Measurements from ENCODE around the gene TPH2.

TPH2 gene

DNA sequence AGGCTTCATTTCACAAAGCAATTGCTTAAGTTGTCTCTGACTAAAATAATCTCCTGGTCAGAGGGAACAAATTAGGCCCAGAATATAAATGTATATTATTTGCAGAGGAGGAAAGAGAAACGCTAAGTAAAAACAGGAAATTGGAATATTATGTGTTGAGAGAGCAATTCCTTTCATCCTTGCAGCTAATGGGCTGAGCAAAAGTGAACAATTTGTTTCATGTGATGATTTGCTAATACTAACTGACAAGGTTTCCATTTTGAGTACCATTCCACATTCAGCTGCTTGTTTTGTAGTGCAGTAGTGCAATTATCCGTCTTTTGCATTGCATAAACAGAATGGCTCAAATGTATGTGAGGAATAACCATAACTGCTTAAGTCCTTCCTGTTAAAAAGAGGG, 103.2 kb downstream of the TPH2 start:
- TF ChIP-seq, protein P1, sequence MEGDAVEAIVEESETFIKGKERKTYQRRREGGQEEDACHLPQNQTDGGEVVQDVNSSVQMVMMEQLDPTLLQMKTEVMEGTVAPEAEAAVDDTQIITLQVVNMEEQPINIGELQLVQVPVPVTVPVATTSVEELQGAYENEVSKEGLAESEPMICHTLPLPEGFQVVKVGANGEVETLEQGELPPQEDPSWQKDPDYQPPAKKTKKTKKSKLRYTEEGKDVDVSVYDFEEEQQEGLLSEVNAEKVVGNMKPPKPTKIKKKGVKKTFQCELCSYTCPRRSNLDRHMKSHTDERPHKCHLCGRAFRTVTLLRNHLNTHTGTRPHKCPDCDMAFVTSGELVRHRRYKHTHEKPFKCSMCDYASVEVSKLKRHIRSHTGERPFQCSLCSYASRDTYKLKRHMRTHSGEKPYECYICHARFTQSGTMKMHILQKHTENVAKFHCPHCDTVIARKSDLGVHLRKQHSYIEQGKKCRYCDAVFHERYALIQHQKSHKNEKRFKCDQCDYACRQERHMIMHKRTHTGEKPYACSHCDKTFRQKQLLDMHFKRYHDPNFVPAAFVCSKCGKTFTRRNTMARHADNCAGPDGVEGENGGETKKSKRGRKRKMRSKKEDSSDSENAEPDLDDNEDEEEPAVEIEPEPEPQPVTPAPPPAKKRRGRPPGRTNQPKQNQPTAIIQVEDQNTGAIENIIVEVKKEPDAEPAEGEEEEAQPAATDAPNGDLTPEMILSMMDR (conservative IDR thresholded peaks at IDR 0.05; ENCODE audit: control insufficient read depth, insufficient read depth, low read depth, low read length): no peak

GRCh38 chr12:72053604-72054003, 115.0 kb downstream of the TPH2 start:
- H3K4me3 ChIP-seq (ENCODE audit: control insufficient read depth, low read depth, low read length): no peak overlapping the region
- TF ChIP-seq, protein P1 (conservative IDR thresholded peaks at IDR 0.05; ENCODE audit: control insufficient read depth, insufficient read depth, low read depth, low read length): no peak
- no peak for DNase-seq (ENCODE audit: low read depth)

More for the DNA sequence above, 103.2 kb downstream of the TPH2 start:
- no peak overlapping the region for H3K4me3 ChIP-seq (ENCODE audit: control insufficient read depth, low read depth, low read length)
- DNase-seq (ENCODE audit: low read depth): no peak

- H3K4me3 ChIP-seq (ENCODE audit: control insufficient read depth, low read depth, low read length): no peak overlapping the region
- DNase-seq (ENCODE audit: low read depth): no peak
- TF ChIP-seq, protein P1 (conservative IDR thresholded peaks at IDR 0.05; ENCODE audit: control insufficient read depth, insufficient read depth, low read depth, low read length): no peak
Observed at GRCh38 chr12:72054511-72054910, 115.9 kb downstream of the TPH2 start.

DNA sequence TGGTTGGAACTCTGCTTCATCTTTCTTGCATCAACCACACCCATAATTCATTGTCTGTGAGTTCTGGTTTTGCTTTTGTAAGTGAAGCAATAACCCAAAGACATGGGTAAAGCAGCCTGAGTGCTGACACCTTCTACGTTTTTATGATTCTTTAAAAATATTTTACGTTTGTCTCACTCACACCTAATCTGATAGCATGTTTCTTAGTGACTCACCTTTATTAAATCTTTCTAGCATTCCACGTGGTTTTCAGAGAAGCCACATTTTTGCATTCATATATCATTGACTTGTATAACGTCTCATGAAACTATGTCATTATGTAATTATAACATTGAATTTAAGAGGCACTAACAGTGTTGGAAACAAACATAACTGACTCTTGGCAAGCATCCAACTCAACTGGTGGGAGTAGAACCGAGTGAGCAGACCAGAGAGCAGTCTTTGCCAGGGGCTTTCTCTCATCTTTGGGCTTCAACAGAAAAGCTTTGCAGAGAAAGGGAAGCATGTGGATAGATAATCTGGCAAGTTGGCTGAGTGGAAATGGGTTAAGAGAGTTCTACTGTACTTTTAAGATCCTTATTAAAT, 118.8 kb downstream of the TPH2 start:
- DNase-seq (ENCODE audit: low read depth): no peak
- TF ChIP-seq, protein P1 (conservative IDR thresholded peaks at IDR 0.05; ENCODE audit: control insufficient read depth, insufficient read depth, low read depth, low read length): no peak
- no peak overlapping the region for H3K4me3 ChIP-seq (ENCODE audit: control insufficient read depth, low read depth, low read length)

GRCh38 chr12:72063073-72063472, 124.4 kb downstream of the TPH2 start:
- no peak overlapping the region for H3K4me3 ChIP-seq (ENCODE audit: control insufficient read depth, low read depth, low read length)
- TF ChIP-seq, protein P1 (conservative IDR thresholded peaks at IDR 0.05; ENCODE audit: control insufficient read depth, insufficient read depth, low read depth, low read length): no peak
- no peak for DNase-seq (ENCODE audit: low read depth)

DNA sequence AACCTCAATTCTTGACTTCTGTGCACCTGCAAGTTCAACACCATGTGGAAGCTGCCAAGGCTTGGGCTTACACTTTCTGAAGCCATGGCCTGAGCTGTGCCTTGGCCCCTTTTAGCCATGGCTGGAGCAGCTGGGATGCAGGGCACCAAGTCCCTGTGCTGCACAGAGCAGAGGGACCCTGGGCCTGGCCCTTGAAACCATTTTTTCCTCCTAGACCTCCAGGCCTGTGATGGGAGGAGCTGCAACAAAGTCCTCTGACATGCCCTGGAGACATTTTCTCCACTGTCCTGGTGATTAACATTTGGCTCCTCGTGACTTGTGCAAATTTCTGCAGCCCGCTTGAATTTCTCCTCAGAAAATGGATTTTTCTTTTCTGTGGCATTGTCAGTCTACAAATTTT, 132.4 kb downstream of the TPH2 start:
- TF ChIP-seq, protein P1 (conservative IDR thresholded peaks at IDR 0.05; ENCODE audit: control insufficient read depth, insufficient read depth, low read depth, low read length): no peak
- H3K4me3 ChIP-seq (ENCODE audit: control insufficient read depth, low read depth, low read length): no peak overlapping the region
- no peak for DNase-seq (ENCODE audit: low read depth)

All from fibroblast of mammary gland (primary cell).